Panc1 (cell line): ENCODE data around the gene COL1A1.

Source experiments
- POLR2AphosphoS5 ChIP-seq: IDR thresholded peaks from 2 replicates; pipeline ENCODE4 v1.6.1; 2012; ENCODE audit warnings: mild to moderate bottlenecking, low read depth, low read length, moderate library complexity
- TCF7L2 ChIP-seq: IDR thresholded peaks from 2 replicates; pipeline ENCODE4 v1.6.1; 2011; ENCODE audit warnings: mild to moderate bottlenecking, low read depth, low read length, inconsistent platforms
- TF ChIP-seq, protein P1 (sequence below): fragments of 450-650 bp; IDR thresholded peaks from 2 replicates; pipeline ENCODE4 v1.5.1; 2017; ENCODE audit warnings: mild to moderate bottlenecking
- TF ChIP-seq, protein P2 (sequence below), 2 experiments: IDR thresholded peaks; 2 replicates each; pipeline ENCODE4 v1.6.1; 2011 to 2012; ENCODE audit warnings: low read depth in 2 of 2, control low read depth in 1 of 2, low read length in 1 of 2, mild to moderate bottlenecking in 1 of 2, moderate library complexity in 1 of 2; ENCODE audit not compliant: insufficient read depth in 1 of 2

DNA sequence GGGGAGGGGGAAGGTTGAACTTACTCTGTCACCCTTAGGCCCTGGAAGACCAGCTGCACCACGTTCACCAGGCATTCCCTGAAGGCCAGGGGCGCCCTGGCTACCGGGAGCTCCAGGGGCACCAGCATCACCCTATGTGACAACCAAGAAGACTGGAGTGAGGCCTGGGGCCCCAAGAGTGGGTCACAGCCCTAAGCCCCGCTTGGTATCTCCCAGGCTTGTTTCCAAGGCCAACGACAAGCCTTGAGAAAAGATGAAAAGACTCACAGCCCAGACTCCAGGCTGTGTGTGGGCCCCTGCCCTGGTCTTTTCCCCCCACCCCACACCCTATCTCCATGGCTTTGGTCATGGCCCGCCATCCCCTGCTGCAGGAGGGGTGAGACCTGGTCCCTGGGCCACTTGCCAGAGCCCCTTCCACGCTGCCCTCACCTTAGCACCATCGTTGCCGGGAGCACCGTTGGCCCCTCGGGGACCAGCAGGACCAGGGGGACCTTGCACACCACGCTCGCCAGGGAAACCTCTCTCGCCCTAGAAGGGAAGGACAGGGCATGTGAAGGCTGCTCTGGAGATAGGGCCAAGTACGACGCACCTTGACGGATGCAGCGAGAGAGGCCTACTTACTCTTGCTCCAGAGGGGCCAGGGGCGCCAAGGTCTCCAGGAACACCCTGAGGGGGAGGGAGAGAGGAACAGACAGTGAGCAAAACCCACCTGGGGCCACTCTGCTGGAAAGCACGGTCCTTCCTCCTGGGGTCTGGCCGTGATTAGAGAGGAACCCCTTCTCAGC, 9.9 kb downstream of the COL1A1 start:
- TF ChIP-seq, protein P1, sequence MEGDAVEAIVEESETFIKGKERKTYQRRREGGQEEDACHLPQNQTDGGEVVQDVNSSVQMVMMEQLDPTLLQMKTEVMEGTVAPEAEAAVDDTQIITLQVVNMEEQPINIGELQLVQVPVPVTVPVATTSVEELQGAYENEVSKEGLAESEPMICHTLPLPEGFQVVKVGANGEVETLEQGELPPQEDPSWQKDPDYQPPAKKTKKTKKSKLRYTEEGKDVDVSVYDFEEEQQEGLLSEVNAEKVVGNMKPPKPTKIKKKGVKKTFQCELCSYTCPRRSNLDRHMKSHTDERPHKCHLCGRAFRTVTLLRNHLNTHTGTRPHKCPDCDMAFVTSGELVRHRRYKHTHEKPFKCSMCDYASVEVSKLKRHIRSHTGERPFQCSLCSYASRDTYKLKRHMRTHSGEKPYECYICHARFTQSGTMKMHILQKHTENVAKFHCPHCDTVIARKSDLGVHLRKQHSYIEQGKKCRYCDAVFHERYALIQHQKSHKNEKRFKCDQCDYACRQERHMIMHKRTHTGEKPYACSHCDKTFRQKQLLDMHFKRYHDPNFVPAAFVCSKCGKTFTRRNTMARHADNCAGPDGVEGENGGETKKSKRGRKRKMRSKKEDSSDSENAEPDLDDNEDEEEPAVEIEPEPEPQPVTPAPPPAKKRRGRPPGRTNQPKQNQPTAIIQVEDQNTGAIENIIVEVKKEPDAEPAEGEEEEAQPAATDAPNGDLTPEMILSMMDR, result no peak
- TF ChIP-seq POLR2AphosphoS5, result no peak
- TF ChIP-seq, protein P2, sequence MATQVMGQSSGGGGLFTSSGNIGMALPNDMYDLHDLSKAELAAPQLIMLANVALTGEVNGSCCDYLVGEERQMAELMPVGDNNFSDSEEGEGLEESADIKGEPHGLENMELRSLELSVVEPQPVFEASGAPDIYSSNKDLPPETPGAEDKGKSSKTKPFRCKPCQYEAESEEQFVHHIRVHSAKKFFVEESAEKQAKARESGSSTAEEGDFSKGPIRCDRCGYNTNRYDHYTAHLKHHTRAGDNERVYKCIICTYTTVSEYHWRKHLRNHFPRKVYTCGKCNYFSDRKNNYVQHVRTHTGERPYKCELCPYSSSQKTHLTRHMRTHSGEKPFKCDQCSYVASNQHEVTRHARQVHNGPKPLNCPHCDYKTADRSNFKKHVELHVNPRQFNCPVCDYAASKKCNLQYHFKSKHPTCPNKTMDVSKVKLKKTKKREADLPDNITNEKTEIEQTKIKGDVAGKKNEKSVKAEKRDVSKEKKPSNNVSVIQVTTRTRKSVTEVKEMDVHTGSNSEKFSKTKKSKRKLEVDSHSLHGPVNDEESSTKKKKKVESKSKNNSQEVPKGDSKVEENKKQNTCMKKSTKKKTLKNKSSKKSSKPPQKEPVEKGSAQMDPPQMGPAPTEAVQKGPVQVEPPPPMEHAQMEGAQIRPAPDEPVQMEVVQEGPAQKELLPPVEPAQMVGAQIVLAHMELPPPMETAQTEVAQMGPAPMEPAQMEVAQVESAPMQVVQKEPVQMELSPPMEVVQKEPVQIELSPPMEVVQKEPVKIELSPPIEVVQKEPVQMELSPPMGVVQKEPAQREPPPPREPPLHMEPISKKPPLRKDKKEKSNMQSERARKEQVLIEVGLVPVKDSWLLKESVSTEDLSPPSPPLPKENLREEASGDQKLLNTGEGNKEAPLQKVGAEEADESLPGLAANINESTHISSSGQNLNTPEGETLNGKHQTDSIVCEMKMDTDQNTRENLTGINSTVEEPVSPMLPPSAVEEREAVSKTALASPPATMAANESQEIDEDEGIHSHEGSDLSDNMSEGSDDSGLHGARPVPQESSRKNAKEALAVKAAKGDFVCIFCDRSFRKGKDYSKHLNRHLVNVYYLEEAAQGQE (IDR thresholded peaks at IDR 0.05; ENCODE audit: insufficient read depth in 1 of 2, low read depth in 2 of 2, low read length in 1 of 2), result no peak
- no peak for TF ChIP-seq TCF7L2
